ENCODE measurements around the gene SLC28A1. TPM values are rescaled to one million over a fixed set of nuclear protein-coding genes. Genes with fewer than 3 reads are reported as not detected.

The SLC28A1 gene
- total and polyA plus RNA-seq, 2 of the 4 experiments (the other 2 are of a cell fraction), result not detected

- BruUV-seq (replicated peaks), result no TSS peak
- Histone ChIP-seq H2AFZ (replicated peaks; ENCODE audit: low read length, poor library complexity) (no peak overlapping the region), H3K9ac (ENCODE audit: low read depth, low read length) (no peak overlapping the region), H3K27ac (ENCODE audit: insufficient read depth, low read length) (no peak overlapping the region), H3K4ac (ENCODE audit: low read depth, low read length) (no peak overlapping the region), H2AK5ac (ENCODE audit: low read depth, low read length) (no peak overlapping the region), H2BK120ac (ENCODE audit: low read depth, low read length) (no peak overlapping the region), H3K14ac (replicated peaks; ENCODE audit: low read depth, low read length) (no peak overlapping the region), H2AK9ac (replicated peaks; ENCODE audit: low read depth, low read length, poor library complexity) (no peak overlapping the region), H3K56ac (ENCODE audit: extremely low read depth, insufficient read depth, low read length) (no peak overlapping the region), H3K27me3 (ENCODE audit: control insufficient read depth, insufficient read depth, low read length) (peaks cover 26% of the 10 kb centered on the region), H2BK15ac (ENCODE audit: low read depth, low read length) (no peak overlapping the region), H3K18ac (ENCODE audit: low read depth, low read length) (no peak overlapping the region), H4K5ac (ENCODE audit: low read depth, low read length) (no peak overlapping the region), H2BK20ac (ENCODE audit: low read depth, low read length) (no peak overlapping the region), H3K4me2 (ENCODE audit: low read depth, low read length) (no peak overlapping the region), H3K23ac (ENCODE audit: low read depth, low read length) (no peak overlapping the region), H3K4me1 (ENCODE audit: control insufficient read depth, insufficient read depth, low read length) (no peaks in the 10 kb centered on the region), H4K20me1 (ENCODE audit: insufficient read depth, low read length) (no peaks in the 10 kb centered on the region), H2BK5ac (ENCODE audit: low read depth, low read length, poor library complexity, severe bottlenecking) (no peak overlapping the region), H3K9me1 (ENCODE audit: insufficient read depth, low read length) (no peaks in the 10 kb centered on the region), H4K8ac (ENCODE audit: low read depth in 2 of 2, low read length in 2 of 2) (no peak overlapping the region), H3K9me3 (ENCODE audit: control insufficient read depth, insufficient read depth, low read length) (no peaks in the 10 kb centered on the region), H4K91ac (ENCODE audit: insufficient read depth, low read depth, low read length) (no peak overlapping the region), H3K79me1 (ENCODE audit: low read depth in 1 of 2, low read length in 2 of 2) (no peaks in the 10 kb centered on the region), H3K4me3 (ENCODE audit: insufficient read depth, low read depth, low read length) (no peak overlapping the region), H3K36me3 (ENCODE audit: control insufficient read depth, insufficient read depth, low read length) (no peaks in the 10 kb centered on the region)
- TF ChIP-seq SMC3 (IDR thresholded peaks at IDR 0.05; ENCODE audit: low read depth, low read length) (no peak), RCOR1 (IDR thresholded peaks at IDR 0.05; ENCODE audit: insufficient replicate concordance, low read length) (no peak), ELK1 (IDR thresholded peaks at IDR 0.05; ENCODE audit: borderline replicate concordance, low read depth, low read length) (no peak), MAZ (IDR thresholded peaks at IDR 0.05; ENCODE audit: borderline replicate concordance, low read depth, low read length) (no peak), RFX5 (IDR thresholded peaks at IDR 0.05; ENCODE audit: low read depth, low read length) (no peak), CTCF (conservative IDR thresholded peaks at IDR 0.05; ENCODE audit: low read depth, low read length) (no peak), USF2 (IDR thresholded peaks at IDR 0.05; ENCODE audit: low read depth, low read length) (no peak), CHD1 (IDR thresholded peaks at IDR 0.05; ENCODE audit: low read depth, low read length) (no peak), POLR2A (IDR thresholded peaks at IDR 0.05; ENCODE audit: low read depth, low read length) (no peak), RAD21 (IDR thresholded peaks at IDR 0.05; ENCODE audit: low read length) (no peak), FOS (IDR thresholded peaks at IDR 0.05; ENCODE audit: low read depth, low read length) (no peak), BHLHE40 (IDR thresholded peaks at IDR 0.05; ENCODE audit: low read depth, low read length) (no peak), MXI1 (IDR thresholded peaks at IDR 0.05; ENCODE audit: borderline replicate concordance, low read depth, low read length) (no peak), MAFK (IDR thresholded peaks at IDR 0.05; ENCODE audit: low read depth, low read length) (no peak), CEBPB (IDR thresholded peaks at IDR 0.05; ENCODE audit: low read depth, low read length) (no peak), NFE2L2 (IDR thresholded peaks at IDR 0.05; ENCODE audit: low read depth, low read length) (no peak)
- DNase-seq, result no peak
- no peak for ATAC-seq (ENCODE audit: low read depth)
- ChIA-PET POLR2A (ENCODE audit: unreplicated experiment) (no interaction called here), CTCF (no interaction called here)
- in situ Hi-C loops (cut with MboI; ENCODE audit: low sequenced_read_pairs), result no loop called here
- intact Hi-C loops (cut with micrococcal nuclease), result no loop called here
- WGBS, 2 experiments (ENCODE audit: extremely low coverage in 2 of 2, insufficient read length in 1 of 2), result 78% methylated on average over 4 of the region's 8 CpGs; no CpG with 5 or more reads in 1 of the 2 experiments
- dilution Hi-C loops (cut with HindIII; ENCODE audit: low sequenced_read_pairs, unreplicated experiment), result no loop called here
Observed at GRCh38 chr15:84880822-84881519, 3.5 kb upstream of the SLC28A1 start.
